NK-92 (cell line): ENCODE results near the gene NECAB3.

Experiments used
- DNase-seq: peaks from one replicate; lab custom pipeline; 2025; ENCODE audit not compliant: unreplicated experiment; lab: John Stamatoyannopoulos, UW

Gene NECAB3

DNA sequence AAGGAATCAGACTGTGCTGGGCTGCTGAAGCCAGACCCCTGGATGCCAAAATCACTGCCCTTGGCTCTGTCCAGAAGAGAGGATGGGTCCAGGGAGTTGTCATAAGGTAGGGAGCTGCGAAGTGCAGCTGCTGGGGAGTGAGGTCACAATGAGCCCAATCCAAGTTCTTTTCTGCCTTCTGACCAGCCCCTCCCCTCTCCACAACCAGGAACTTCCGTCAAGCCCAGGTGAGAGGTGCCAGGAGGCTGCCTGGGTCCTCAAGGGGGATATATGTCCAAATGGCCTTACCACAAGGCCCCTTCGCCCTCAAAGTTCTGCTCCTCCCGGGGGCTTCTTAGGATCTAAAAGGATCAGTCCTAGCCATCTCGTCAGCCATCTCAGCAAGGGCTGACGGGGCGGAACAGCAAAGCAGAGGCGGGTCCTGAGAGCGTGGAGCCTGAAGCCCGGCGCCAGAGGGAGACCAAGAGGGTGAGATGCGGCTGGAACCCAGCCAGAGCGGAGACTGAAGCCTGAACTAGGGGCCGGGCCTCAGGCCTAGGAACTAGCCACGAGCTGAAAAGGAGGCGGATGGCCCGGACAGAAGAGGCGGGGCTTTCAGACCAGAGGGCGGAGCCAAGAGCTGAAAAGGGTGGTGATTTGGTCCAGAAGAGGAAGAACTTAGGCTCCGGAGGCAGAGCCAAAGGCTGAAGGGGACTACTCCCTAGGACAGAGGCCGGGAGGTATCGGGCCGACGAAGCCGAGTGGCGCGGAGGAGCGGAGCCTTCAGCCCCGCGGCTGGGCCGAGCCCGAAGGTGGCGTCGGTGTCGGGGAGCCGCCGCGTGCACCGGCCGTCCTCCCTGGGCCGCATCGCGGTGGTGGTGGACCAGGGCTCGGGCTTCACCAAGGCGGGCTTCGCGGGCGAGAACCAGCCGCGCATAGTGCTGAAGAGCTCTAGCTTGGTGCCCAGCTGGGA is 7.7 kb downstream of the NECAB3 start, which contains the start of gene ACTL10:
ACTL10 (plus strand) TSS at position 651 of the 952 bp plus-strand sequence. CDS start 555 bp downstream, outside the sequence.
- DNase-seq: no peak

DNA sequence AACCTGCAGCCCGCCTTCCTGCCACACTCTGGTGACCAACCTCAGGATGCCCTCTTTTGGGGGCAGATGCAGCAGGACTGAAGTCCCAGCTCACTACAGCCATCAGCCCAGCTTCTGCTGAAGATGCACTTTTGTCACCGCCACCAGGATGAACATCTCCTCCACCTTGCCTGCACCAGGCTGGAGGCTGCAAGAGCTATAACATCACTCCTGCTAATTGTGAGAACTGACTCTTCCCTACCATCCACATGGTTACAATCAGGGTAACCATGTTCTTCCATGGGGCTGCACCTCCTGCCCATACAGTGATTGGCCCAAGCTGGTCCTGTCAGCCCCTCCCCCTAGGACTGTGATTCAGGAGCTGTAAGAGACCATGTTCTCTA is 9.5 kb downstream of the NECAB3 start:
- DNase-seq: no peak

DNA sequence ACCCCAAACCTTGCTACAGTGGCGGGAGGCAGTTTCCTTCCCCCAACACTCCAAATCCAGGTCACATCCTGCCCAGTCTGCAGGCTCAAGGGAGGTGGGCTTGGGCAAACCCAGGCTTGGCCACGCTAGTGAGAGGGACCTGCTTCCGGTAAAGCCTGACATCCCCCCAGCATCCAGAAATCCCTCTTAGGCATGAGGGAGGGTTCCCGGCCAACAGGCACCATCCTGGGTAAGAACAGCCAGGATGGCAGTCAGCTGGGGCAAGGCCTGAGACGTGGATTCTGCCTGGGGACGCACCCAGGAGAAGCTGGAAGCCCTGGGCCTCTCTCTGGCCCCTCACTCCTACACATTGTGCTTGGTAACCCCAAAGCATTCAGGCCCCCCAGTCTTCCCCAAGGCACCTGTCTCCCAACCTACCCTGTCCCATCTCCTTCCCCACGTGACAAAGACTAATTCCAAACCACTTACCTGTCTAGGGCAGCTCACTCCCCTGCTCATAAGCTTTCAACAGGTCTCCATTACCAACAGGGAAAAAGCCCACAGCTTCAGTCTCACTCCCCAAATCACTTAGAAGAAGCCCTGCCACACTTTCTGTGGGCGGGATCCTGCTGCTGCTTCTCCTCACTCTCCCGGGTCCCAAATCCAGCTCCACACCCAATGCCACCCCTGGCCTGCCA is 10.0 kb downstream of the NECAB3 start:
- no peak for DNase-seq

DNA sequence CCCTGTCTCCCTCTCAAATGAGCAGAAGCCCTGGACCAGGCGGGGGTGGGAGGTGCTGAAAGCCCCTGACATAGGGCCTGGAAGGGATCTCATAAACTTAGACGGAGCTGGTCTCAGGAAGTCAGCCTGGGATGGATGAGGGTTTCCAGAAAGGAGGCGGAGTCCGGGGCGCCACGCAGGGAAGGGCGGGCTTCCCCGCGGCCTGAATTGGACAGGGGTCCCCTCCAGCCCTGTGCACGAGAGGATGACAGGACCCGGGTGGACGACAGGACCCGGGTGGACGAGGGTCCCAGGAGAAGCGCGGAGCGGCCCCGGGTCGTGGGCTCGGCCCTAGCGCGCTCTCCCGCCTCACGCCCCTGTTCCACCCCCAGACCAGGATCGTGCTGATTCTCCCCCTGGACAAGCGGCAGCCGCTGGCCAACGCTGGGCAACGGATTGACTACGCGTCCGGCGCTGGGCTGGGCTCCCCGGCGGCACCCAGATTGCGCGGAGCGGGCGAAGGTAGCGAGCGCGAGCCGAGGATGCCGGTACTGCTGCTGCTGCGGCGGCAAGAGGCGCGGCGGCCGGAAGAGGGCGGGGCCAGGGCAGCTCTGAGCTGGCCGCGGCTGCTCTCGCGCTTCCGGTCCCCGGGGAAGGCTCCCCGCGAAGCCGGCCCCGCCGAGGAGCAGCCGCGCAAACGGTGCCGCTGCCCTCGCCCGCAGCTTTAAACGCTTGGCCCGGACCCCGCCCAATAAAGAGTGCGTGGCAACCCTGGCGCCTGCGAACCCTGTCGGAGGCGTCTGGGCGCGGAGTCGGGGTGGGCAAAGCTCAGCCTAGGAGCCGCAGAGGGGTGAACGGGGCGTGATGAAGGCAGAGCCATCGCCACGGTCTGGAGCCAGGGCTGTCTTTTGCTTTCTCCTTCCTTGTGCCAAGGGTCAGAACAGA is 10.8 kb downstream of the NECAB3 start:
- DNase-seq: no peak

DNA sequence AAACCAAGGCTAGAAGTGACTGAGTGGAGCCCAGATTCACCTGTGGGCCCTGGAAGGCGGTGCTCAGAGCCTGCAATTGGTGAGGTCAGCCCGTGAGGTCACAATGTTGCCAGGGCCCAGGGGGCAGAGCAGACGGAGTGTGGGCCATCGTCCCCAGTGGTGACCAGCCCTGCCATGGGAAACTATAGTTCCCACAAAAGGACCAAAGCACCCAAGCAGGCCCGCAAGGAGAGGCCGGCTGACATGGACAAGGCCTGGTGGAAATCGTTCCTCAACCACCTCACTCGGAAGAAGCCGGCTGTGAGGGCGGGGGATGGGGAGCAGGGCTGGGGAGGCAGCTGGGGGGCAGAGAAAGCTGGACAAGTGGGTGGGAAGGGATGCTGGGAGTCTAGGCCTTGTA is 12.1 kb downstream of the NECAB3 start, which contains the start of gene C20orf144:
C20orf144 (plus strand) TSS at position 156 of the 400 bp plus-strand sequence; CDS start at position 175, 19 bp downstream.
- DNase-seq: no peak

DNA sequence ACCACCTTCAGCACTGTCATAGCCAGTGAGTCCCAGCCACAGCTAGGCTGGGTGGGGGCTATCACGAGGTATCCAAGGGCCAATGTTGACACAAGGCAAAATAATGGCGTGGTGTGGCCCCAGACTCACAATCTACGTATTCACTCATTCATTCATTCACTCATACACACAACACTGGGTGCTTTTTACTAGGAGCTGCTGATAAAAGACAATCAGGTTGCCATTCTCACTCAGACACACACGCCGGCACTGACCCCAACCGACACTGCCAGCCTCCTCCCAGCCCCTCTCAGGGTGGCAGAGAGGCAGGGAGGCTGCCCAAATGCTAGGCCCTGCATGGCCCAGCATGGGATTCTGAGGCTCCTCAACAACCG is 13.6 kb downstream of the NECAB3 start:
- DNase-seq: no peak

DNA sequence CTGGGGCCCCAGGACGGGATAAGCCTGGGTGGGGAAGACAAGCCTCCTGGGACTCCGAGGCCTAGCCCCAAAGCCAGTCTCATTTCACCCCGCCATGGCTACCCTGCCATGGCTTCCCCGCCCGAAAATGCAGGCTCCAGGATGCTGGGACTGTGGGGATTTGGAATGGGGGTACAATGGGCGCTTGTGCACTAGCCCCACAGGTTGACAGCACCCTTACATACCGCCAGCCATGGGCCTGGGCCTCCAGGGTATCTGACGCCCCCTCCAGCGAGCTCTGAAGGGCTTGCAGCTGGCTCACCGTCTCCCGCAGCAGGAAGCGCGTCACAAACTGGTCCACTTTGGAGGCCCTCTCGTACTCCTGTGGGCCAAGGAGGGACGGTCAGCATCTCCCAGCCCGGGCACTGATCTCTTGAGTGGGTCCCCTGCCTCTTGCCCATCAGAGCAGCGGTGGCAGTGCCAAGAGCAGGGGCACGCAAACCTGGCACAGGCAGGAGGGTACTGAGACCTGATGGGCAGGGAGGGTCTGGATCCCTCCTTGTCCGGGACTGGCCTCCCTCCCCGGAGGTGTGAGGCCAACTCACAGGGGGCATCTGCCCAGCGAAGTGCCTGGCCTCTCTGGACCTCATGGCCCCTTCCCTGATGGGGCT is 14.1 kb downstream of the NECAB3 start:
- no peak for DNase-seq

DNA sequence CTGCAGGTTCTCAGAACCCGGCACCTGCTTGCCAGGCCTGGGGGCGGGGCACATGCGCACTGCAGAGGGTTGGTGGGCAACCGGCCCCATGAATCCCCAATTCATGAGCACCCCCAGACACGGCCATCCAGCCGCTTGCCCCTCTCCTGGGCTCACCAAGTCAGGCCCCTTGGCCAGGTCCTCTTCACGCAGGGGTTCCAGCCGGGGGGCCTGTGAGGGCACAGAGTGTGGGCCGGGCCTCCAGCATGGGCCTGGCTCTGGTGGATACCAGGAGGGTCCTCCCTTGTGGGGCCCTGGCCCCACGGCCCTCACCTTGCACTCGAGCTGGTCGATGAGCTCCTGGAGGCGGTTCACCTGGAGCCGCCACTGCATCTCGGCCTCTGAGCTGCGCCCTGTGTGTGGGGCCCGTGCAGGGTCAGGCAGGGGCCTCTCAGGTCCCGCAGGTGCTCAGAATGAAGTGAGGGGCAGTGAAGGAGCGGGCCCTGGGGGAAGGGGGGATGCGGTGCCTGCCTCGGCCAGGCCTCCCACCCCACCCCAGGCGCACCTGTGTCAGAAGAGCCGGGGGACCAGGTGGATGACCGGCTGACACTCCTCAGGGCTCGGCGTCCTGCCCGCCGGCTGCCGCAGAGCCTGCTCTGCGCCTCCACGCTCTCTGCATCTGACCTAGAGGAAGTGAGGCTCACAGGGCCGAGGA is 14.7 kb downstream of the NECAB3 start:
- no peak for DNase-seq

DNA sequence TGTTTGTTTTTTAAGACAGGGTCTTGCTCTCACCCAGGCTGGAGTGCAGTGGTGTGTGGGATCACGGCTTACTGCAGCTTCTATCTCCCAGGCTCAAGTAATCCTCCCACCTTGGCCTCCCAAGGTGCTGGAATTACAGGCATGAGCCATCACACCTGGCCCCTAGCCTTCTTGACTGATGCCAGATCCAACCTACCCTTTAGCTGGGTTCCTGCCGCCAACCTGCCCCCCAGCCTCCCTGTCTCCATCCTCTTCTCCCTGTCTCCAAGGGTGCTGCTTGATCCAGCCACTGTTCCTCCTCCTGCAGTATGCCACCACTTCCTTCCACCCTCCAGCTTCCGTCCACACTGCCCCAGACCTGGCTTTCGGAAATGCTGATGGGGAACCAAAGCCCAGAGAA is 15.3 kb downstream of the NECAB3 start:
- no peak for DNase-seq

DNA sequence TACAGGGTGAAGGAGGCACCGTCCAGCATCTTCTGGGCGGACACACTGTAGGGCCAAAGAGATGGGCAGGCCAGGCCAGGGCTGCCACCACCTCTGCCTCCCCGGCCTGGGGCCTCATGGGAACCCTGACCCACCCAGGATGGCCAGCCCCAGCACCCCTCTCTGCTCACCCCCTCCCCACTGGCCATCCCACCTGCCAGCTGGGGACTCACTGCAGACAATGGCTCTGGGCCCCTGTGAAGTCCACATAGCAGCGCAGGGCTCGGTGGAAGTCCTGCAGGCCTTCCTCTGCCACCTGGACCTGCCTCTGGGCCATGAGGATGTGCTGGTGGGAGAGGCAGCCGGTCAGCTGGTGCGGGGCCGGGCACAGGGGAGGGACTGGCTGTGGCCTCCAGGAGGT is 15.7 kb downstream of the NECAB3 start:
- no peak for DNase-seq

DNA sequence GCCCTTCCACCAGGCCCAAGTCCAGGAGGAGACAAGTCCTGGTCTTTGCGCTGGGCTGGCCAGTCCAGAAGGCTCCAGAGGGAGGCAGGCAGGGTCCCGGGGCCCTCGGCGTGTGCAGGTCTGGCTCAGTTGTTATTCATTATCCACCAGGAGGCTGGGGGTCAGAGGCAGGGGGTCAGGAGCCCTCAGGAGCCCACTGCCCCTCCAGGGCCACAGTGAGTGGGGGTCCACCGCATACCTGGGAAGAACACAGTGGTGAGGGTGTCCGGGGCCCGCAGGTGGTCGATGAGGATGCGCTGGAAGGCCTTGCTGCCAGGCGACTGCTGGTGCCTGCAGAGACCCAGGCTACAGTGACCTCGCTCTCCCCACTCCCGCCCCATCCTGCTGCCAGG is 16.5 kb downstream of the NECAB3 start:
- no peak for DNase-seq

DNA sequence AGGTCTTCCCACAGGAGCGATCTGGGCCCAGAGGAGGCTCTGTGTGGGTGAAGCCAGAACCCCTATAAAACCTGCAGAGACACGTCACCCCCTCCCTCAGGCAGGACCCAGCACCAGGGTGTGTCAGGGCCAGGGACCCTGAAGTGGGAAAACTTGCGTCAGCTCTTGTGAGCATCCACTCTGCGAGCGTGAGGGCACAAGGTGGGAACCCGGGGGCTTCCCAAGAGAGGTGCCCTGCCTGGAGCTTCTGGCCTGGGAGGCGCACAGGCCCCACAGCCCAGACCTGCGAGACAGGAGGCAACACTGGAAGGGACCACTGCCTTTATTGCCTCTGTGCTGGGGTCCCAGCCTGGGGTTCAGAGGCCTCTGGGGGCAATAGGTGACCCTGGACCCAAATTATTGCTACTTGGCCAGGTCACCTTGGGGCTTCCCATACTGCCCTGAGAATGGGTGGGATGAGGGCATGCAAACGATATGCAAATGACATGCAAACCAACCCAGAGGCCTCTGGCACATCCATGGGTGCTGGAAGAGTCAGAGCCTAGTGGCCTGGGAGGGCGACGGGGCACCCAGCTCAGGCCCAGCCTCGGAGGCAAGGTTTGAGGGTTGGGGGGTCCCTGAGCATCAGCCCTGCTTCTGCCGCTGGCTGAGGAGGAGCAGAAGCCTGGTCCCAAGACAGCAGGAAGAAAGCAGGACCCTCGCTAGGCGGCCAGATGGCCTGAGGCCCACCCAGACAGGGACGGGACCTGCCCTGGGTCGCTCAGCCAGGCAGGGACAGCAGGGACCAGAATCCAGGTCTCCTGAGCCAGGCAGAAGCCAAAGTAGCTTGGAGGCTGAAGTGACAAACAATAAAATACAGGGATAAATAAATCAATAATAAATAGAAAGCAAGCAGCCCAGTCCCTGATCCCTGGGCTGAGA is 17.2 kb downstream of the NECAB3 start:
- no peak for DNase-seq

DNA sequence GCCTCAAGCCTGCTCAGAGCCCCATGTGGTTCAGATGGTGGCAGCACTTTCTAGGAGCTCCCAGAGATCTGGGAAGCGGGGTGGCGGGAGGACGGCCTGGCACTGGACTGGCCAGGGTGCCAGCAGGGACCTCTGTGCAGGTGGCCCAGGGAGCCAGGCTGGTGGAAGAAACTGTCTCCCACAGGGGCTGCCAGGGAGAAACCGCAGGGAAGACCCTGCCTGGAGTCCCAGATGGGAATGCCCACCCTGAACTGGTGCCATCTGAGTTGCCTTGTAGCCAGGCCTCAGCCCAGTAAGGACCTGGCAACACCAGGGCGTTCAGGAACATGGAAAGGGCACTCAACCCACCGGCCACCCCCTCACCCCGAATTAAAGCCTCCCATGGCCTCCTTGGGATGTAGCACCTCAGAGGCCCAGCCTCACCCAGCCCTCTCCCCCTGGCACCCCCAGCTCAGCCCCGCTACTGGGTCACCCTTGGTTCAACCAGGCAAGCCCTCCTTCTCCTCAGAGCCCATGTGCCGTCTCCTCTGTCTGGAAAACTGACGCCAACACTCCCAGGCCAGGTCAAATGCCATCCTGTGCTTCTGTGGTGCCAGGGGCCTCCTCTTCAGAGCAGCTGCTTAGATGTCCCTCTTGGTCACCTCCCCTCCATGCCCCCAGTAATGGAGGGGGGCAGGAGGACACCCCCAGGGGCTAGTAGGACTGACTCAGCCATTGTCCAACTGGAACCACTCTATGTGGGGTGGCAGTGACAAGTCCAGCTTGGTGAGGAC is 18.0 kb downstream of the NECAB3 start:
- no peak for DNase-seq

DNA sequence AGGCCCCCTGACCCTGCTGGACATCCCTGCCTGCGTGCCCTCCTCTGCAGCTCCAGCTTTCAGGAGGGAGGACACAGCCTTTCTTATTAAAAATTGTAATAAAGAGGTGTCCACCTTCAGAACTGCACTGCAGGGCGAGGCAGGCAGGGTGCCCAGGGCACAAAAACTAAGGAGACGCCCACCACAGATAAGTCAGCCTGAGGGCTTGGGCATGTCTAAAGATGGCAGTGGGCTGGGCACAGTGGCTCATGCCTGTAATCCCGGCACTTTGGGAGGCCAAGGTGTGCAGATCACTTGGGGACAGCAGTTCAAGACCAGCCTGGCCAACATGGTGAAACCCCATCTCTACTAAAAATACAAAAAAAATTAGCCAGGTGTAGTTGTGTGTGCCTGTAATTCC is 19.1 kb downstream of the NECAB3 start:
- no peak for DNase-seq

DNA sequence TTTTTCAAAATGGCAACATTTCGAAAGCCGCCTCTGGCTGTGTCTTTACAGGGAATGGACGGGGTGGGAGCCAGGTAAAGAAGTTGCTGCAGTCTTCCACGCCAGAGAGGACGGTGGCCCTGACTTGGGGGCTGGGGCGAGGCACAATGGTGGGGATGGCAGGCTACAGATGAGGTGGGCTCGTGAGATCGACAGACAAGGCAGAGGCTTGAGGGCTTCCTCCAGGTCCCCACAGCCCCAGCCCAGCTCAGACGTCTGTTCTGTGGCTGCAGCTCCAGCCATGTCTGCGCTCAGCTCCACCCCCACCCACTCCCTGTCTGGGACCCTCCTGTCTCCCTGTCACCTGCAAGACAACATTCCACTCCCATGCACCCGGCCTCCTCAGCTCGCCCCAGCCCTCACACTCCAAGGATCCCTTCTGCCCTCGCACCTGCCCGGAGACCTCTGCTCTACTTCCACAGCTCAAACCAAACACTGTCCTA is 19.5 kb downstream of the NECAB3 start:
- no peak for DNase-seq

DNA sequence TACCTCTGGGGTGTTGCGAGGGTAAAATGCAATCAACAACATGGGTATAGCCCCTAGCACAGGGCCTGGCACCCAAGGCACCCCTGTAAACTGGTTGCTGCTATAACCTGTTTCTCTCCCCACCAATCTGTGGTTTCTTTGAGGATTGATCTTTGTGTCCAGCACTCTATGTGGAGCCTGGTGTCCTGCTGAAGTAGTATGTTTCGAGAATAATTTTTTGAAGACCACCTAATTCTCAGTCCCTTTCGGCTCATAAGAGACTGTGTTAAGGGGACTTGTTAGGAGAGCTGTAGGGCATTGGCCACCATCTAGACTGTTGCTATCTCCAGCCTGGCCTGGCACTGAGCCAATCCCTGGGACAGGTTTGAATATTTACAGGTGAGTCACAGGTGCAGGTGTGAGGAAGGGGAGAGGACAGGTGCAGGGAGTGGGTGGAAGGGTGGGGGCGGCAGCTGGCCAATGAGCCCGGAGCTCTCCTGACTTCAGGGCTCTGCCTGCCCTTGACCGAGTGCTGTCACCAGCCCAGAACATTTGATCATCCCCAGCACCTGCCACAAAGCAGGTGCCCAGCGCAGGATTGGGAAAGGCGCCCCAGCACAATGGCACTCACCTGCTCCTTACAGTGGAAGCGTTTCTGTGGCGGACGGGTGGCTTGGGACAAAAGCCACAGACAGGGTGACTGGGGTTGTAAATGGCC is 20.2 kb downstream of the NECAB3 start:
- no peak for DNase-seq

DNA sequence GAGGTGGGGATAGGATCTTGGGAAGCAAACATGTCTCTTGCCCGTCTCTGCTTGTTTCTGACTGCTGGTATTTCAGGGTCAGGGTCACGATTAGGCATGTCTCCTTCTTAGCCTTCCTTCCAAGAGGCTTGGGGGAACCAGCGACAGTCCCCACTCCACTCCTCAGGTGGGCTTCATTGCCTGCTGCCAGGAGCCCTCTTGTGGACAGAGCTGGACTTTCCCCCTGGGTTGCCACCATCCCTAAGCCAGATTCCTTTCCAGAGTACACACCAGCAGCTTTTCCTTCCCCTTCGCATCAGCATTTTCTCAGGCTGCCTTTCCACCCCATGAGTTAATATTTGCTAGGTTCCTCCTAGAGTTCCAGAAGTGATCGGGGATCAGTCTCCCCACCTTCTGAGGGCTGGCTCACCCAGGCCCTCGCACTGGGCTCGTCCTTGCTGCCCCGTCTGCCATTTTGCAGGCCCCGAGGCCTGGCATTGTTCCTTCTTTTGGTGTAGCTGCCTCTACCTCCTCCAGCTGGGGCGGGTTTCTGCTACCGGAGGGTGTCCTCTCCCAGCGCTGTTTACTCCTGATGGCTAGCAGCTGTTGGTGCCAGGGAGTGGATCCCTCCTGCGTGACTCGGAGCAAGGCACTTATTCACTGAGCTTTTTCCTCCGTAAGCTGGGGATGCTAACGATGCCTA is 20.9 kb downstream of the NECAB3 start:
- no peak for DNase-seq
